Adrenal gland (tissue), 5 donors: ENCODE results near the gene COPZ1.

Source experiments
- CTCF ChIP-seq, 6 experiments: fragments of 450-650 bp in 4 of 6; fragments of 200-600 bp in 2 of 6; sonication (generic) in 1 of 6; IDR thresholded peaks; 1 replicate in 5 of 6; 2 replicates in 1 of 6; pipeline versions ENCODE4 v1.5.1 to v1.8.0; 2016 to 2021; ENCODE audit warnings: antibody characterized with exemption in 6 of 6, mild to moderate bottlenecking in 2 of 6, moderate library complexity in 1 of 6
- POLR2A ChIP-seq, 2 donors: fragments of 450-650 bp; IDR thresholded peaks; one replicate each; pipeline ENCODE4 v1.6.1; 2017; ENCODE audit warnings: antibody characterized with exemption in 2 of 2, mild to moderate bottlenecking in 2 of 2, moderate library complexity in 1 of 2
- donor health status: DM: no; HTN: no; CAD: no.

DNA sequence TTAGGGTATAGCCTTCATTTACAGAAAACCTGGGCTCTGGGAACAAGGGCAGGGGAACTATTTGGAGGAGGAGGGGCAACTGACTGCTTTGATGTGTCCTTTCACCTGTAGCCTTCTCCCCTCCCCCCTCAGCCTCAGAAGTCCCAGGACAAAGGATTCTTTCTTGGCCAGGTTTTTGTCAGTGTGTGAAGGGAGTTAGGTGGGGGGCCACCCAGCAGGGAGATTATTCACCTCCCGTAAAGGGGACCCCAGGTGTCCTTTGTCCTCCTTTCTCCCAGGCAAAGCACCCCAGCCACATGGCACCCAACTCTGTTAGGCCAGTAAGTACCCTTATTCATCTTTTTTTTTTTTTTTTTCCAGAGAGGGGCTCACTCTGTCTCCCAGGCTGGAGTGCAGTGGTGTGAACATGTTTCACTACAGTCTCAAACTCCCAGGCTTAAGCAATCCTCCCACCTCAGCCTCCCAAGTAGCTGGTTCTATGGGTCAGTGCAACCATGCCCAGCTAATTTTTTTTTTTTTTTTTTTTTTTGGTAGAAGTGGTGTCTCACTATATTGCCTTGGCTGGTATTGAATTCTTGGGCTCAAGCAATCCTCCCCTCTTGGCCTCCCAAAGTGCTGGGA is 23.4 kb upstream of the COPZ1 start:
- TF ChIP-seq POLR2A (IDR thresholded peaks at IDR 0.05) = no peak
- no peak for TF ChIP-seq CTCF (IDR thresholded peaks at IDR 0.05)
